Peyer's patch (tissue), 4 donors: ENCODE measurements around the gene SNED1. TPM values are rescaled to one million over a fixed set of nuclear protein-coding genes. Genes with fewer than 3 reads are reported as not detected.

Experiments
- DNase-seq, 3 donors: peaks; one replicate each; pipeline ENCODE4 v3.0.0-alpha.2; 2017 to 2019
- H3K27ac ChIP-seq, 4 donors: fragments of 200-600 bp; sonication (generic); one replicate each; pipeline ENCODE4 v1.5.1; 2016 to 2019
- H3K27me3 ChIP-seq, 2 donors: fragments of 200-600 bp; sonication (generic); one replicate each; pipeline ENCODE4 v1.5.1; 2019
- H3K36me3 ChIP-seq, 3 donors: fragments of 200-600 bp; sonication (generic); one replicate each; pipeline ENCODE4 v1.5.1; 2016 to 2019
- H3K4me1 ChIP-seq, 4 donors: fragments of 200-600 bp; sonication (generic); one replicate each; pipeline ENCODE4 v1.5.1; 2016 to 2019
- H3K4me3 ChIP-seq, 4 donors: fragments of 200-600 bp; sonication (generic); 1 replicate in 3 of 4; 2 replicates in 1 of 4; pipeline ENCODE4 v1.5.1; 2016 to 2019; ENCODE audit warnings: mild to moderate bottlenecking in 1 of 4
- H3K9me3 ChIP-seq, 4 donors: fragments of 200-600 bp; sonication (generic); one replicate each; pipeline ENCODE4 v1.5.1; 2016 to 2019; ENCODE audit warnings: mild to moderate bottlenecking in 1 of 4
- CTCF ChIP-seq, 6 experiments: fragments of 450-650 bp in 4 of 6; fragments of 200-600 bp in 2 of 6; sonication (generic) in 1 of 6; IDR thresholded peaks; one replicate each; pipeline ENCODE4 v1.5.1; 2017 to 2019; ENCODE audit warnings: antibody characterized with exemption in 6 of 6, mild to moderate bottlenecking in 3 of 6, moderate library complexity in 1 of 6
- POLR2A ChIP-seq, 2 donors: fragments of 450-650 bp; IDR thresholded peaks; one replicate each; pipeline ENCODE4 v1.5.1; 2017; ENCODE audit warnings: antibody characterized with exemption in 2 of 2, mild to moderate bottlenecking in 2 of 2, moderate library complexity in 2 of 2
- total RNA-seq, 4 donors: library from RNA; depleted of rRNA; stranded (reverse); fragments of >200 nt; gene quantifications; one replicate each; pipeline ENCODE4 v1.1.0, GENCODE V29; 2016

Gene SNED1
- total RNA-seq, 4 donors from 2014 or later: 6.8 to 83.3 (median 25.2) TPM

- Histone ChIP-seq H3K36me3 (no peaks in the 10 kb centered on the region), H3K27me3 (no peaks in the 10 kb centered on the region), H3K9me3 (no peaks in the 10 kb centered on the region), H3K27ac (no peak overlapping the region), H3K4me3 (no peak overlapping the region), H3K4me1 (no peaks in the 10 kb centered on the region)
- TF ChIP-seq CTCF (IDR thresholded peaks at IDR 0.05): no peak
- TF ChIP-seq POLR2A (IDR thresholded peaks at IDR 0.05): no peak
- DNase-seq: peak in 1 of 3 donors; percentile 32
Measured at GRCh38 chr2:240981871-240982800, 16.3 kb upstream of the SNED1 start.

GRCh38 chr2:240982821-240983281 is 15.6 kb upstream of the SNED1 start:
- H3K4me1 ChIP-seq: peaks cover 0 to 7% (median 0%) of the 10 kb centered on the region in 4 donors
- no peaks in the 10 kb centered on the region for H3K36me3 ChIP-seq
- TF ChIP-seq POLR2A (IDR thresholded peaks at IDR 0.05): no peak
- no peak for TF ChIP-seq CTCF (IDR thresholded peaks at IDR 0.05)
- no peaks in the 10 kb centered on the region for H3K27me3 ChIP-seq
- H3K4me3 ChIP-seq: no peak overlapping the region
- H3K27ac ChIP-seq: no peak overlapping the region
- H3K9me3 ChIP-seq: no peaks in the 10 kb centered on the region
- no peak for DNase-seq

- Histone ChIP-seq H3K36me3 (no peaks in the 10 kb centered on the region), H3K27me3 (no peaks in the 10 kb centered on the region), H3K9me3 (no peaks in the 10 kb centered on the region), H3K4me1 (peaks cover 0 to 10% (median 0%) of the 10 kb centered on the region in 4 donors), H3K4me3 (no peak overlapping the region), H3K27ac (no peak overlapping the region)
- TF ChIP-seq POLR2A (IDR thresholded peaks at IDR 0.05) (no peak), CTCF (IDR thresholded peaks at IDR 0.05) (peak in 5 of 6 experiments; percentile 12 to 43 (median 40))
- DNase-seq: peak in 1 of 3 donors; percentile 50
Measured at GRCh38 chr2:240983361-240983995, 14.9 kb upstream of the SNED1 start.

GRCh38 chr2:240983996-240984498 is 14.4 kb upstream of the SNED1 start:
- Histone ChIP-seq H3K27ac (no peak overlapping the region), H3K27me3 (no peaks in the 10 kb centered on the region), H3K4me3 (no peak overlapping the region), H3K4me1 (peaks cover 0 to 10% (median 0%) of the 10 kb centered on the region in 4 donors), H3K36me3 (no peaks in the 10 kb centered on the region), H3K9me3 (no peaks in the 10 kb centered on the region)
- TF ChIP-seq POLR2A (IDR thresholded peaks at IDR 0.05) (no peak), CTCF (IDR thresholded peaks at IDR 0.05) (no peak)
- DNase-seq: peak in 1 of 3 donors; percentile 41

- Histone ChIP-seq H3K4me3 (no peak overlapping the region), H3K4me1 (peaks cover 0 to 13% (median 0%) of the 10 kb centered on the region in 4 donors), H3K9me3 (no peaks in the 10 kb centered on the region), H3K27me3 (no peaks in the 10 kb centered on the region), H3K27ac (no peak overlapping the region), H3K36me3 (no peaks in the 10 kb centered on the region)
- peak in 1 of 3 donors; percentile 38 for DNase-seq
- no peak for TF ChIP-seq CTCF (IDR thresholded peaks at IDR 0.05)
- TF ChIP-seq POLR2A (IDR thresholded peaks at IDR 0.05): no peak
Measured at GRCh38 chr2:240985881-240986786, 12.3 kb upstream of the SNED1 start.
